Erythroblast (primary cell): ENCODE measurements around the gene OXSR1.

ENCODE experiments used
- GATA1 ChIP-seq: IDR thresholded peaks from 2 replicates; pipeline ENCODE4 v1.6.1; 2011; ENCODE audit warnings: low read depth, mild to moderate bottlenecking, control low read depth, low read length, moderate library complexity
- POLR2A ChIP-seq: IDR thresholded peaks from 2 replicates; pipeline ENCODE4 v1.6.1; 2011; ENCODE audit warnings: mild to moderate bottlenecking, low read length

DNA sequence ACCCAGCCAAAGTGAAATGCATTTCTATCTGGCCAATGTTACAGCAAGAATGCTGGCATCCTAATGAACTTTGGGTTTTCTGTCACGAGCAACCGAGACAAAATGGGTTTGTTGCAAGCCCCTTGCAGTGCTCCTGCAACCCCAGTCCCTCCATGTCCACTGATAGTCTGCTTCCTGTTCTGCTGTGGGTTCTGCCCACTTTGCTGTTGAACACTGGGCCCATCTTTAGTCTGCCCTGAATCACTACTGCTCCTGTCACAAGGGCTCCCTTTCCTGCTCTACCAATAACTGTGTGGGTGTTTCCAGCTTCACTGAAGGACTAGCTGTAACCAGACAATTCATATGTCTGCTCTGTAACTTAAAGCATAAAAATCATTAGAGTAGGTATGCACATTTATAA lies 12.7 kb upstream of the OXSR1 start:
- TF ChIP-seq POLR2A (no peak), GATA1 (no peak)
